Effector CD4-positive, alpha-beta T cell (primary cell): ENCODE results near the gene ADGRL2.

Experiments
- DNase-seq: peaks from one replicate; pipeline ENCODE4 v3.0.0-alpha.2; 2020

The ADGRL2 gene

GRCh38 chr1:81920886-81921285 lies 120.2 kb downstream of the ADGRL2 start:
- no peak for DNase-seq

DNA sequence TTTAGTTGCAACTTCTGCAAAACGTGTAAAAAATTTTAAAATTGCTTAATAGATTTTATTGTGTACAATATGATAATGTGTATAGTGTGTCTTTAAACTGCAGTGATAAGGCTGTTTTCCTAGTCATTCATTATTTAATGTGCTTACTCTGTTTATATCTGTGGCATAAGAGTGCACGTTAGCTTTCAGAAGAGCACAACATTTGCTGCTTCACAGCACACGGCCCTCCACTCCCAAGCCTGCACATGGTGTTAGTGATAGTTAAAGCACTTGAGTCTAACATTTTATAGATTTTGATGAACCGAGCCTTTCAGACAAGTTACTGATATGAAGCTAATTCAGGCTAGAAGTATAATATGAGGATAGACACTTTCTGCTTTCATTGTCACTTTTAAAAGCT lies 120.6 kb downstream of the ADGRL2 start:
- DNase-seq, result no peak

- DNase-seq, result no peak
Measured at GRCh38 chr1:81921851-81922462, 121.2 kb downstream of the ADGRL2 start.

- DNase-seq, result no peak
Measured at GRCh38 chr1:81922955-81923354, 122.2 kb downstream of the ADGRL2 start.

DNA sequence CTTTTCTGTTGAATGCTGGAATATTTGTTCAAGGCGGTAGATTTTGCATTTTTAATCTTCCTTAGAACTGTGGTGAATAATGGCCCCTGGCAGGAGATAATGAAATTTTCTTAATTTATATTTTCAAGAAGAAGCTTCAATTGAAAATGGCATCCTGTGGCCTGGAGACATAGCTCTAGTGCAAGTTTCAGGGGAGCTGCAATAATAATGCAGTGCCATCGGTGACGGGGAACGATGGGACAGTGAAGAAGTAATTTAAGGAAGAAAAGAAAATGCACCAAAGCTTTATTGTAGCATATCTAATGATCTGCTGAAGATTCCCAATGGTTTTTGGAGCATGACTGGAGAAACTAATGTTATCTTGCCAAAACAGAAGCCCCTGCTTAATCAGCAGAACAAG lies 128.4 kb downstream of the ADGRL2 start:
- no peak for DNase-seq

- DNase-seq, result no peak
Measured at GRCh38 chr1:81936853-81937252, 136.1 kb downstream of the ADGRL2 start.

- DNase-seq, result no peak
Measured at GRCh38 chr1:81937791-81938450, 137.2 kb downstream of the ADGRL2 start.

GRCh38 chr1:81948495-81948894 lies 147.8 kb downstream of the ADGRL2 start:
- no peak for DNase-seq

DNA sequence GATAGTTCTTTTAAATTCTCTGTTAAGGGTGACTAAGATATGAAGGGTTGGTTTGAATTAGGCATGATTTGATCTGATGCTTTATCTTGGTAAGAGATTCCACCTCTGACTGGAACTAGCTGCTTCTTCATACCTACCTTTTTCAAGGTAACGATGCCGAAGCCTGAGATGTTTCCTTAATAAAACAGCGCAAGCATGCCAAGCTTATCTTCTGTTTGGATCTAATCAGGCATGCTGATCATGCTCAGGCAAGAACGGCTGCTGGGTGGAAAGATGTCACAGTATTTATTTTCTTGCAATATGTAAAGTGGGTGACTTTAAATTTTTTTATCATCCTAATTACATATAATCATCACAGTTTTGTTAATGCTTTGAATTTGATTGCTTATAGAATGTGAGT lies 148.7 kb downstream of the ADGRL2 start:
- no peak for DNase-seq

GRCh38 chr1:81950037-81950436 lies 149.3 kb downstream of the ADGRL2 start:
- no peak for DNase-seq

- no peak for DNase-seq
Measured at GRCh38 chr1:81950591-81951244, 150.0 kb downstream of the ADGRL2 start.

GRCh38 chr1:81954534-81955020 lies 153.8 kb downstream of the ADGRL2 start:
- DNase-seq, result no peak

DNA sequence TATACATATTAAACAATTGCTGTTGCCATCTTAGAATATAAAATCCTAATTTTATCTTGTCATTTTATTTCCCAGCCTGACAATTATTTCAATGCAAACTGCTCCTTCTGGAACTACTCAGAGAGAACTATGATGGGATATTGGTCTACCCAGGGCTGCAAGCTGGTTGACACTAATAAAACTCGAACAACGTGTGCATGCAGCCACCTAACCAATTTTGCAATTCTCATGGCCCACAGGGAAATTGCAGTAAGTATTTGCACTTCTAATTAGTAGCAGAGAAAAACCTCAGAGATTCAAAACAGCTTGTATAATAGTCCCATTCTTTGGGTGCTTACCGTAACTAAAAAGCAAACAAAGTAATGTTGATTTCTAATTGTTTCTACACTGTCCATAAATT lies 167.2 kb downstream of the ADGRL2 start:
- DNase-seq, result no peak

DNA sequence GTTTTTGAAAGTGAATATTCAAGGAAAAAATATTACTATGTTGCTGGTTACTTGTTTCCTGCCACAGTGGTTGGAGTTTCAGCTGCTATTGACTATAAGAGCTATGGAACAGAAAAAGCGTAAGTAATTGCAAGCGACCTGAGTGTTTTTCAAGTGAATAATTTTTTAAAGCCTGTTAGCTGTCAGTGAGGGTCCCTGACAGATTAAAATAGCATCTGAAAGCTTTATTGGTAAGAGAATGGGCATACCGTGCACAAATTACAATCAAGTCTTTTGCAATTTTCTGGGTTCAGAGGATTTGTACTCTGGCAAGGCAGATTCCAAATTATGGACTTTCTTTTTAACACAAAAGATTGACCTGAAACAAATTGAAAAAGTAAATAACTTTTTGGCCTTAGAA lies 169.7 kb downstream of the ADGRL2 start:
- DNase-seq, result no peak

DNA sequence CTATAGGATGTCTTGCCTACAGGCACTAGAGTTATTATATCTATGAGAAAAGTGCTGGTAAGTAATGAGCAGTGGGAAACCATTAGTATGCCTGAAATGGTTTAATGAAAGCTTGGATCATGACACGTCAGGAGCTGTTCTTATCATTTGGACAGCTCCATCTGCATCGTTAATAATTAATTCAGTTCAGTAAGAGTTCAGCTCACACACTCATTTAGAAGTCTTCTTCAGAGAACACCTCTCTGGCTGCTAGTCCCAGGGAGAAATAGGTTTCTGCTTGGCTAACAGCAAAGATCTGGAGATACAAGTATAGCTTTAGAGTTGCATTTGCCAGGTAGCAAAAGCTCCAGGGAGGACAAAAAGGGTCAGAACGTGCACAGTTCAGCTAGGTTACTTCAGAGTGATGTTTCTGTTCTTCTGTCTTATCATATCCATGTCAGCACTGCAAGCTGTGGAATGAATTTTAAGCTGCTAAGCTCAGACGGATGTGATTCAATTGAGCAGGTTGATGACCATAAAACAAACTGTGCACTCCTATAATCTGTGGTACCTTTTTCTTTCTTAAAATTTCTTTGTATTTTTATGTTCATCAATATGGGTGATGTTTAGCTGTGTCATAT lies 173.6 kb downstream of the ADGRL2 start:
- DNase-seq, result no peak

DNA sequence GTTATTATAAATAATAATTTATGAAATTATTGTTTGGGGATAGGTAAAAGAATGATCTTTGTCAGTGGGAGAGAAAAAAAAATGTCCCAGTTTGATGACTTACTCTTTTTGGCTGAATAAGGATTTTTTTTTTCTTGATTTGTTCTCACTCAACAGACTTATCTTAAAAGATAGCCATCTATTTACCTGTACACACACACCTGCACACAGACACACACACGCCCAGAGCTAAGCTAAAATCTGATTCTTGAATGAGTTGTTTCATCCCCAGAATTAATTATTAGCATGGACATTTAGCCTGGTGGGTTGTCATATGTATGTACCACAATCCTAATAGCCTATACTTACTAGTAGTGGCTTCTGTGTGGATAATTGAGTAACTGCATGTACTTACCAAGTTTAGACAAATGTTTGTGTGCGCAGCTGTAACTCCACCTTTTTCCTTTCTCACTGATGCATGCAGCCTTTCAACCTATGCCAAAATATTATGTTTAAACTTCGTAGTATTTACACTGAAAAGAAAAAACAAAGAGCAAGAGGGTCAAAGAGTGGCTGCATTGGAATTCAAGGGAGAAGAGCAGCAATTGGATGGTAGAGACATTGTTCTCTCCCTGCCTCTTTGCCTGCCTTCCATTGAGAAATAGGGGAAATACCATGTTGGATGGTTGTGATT lies 174.3 kb downstream of the ADGRL2 start:
- no peak for DNase-seq

DNA sequence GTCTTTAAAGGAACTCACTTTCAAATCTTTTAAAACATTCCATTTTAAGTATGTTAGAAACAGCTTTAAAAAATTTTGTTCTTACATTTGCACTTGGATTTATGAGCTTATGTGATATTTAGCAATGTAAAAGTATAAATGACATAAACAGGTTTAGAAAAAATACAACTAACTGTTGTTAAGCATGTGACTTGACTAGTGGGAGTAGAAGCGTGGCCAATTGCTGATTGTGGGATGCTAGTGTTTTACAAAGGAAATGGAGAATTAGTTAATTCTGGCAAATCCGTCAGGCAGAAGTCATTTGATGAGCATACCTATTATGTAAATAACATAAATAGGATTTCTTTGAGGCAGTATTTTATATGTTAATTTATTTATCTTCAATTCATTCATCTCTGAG lies 175.8 kb downstream of the ADGRL2 start:
- DNase-seq, result no peak

DNA sequence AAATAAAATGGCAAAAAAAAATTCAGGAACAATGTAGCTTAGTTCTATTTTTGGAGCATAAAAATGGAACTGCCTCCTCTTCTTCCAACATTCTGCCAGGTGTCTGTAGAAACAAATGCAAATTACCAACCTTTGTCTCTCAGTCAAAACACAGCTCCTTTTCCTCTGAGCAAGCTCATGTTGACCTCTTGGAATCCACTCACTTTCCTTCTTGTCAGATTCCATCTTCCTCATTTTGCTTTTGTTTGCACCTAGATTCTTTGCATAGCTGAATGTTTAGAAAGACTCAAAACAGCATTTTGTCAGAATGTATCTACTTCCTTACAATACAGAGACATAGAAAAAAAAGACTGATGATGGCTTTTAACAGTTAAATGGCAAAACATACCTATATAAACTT lies 178.2 kb downstream of the ADGRL2 start:
- DNase-seq, result no peak

GRCh38 chr1:81982523-81982922 lies 181.8 kb downstream of the ADGRL2 start:
- no peak for DNase-seq

DNA sequence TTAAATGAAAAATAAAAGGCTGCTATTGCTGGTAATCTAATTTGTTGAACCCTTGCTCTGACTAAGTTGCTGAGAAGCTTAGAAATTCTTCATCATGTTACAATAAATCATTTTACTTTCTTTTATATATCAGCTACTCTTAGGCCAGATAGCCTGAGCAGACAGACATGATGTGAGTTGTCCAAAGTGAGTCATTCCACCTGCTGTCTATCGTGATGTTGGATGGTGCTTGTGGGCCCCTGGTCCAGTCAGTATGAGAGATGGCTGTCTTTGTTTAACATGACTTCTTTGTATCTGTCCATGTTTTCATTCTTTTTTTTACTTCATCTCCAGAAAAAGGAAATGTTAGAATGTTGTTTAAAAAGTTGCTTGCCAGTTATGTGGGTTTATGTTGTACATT lies 188.8 kb downstream of the ADGRL2 start:
- no peak for DNase-seq

- no peak for DNase-seq
Measured at GRCh38 chr1:81990241-81990640, 189.5 kb downstream of the ADGRL2 start.

- no peak for DNase-seq
Measured at GRCh38 chr1:81998165-81998564, 197.4 kb downstream of the ADGRL2 start.

- no peak for DNase-seq
Measured at GRCh38 chr1:81999364-81999763, 198.6 kb downstream of the ADGRL2 start.
